Heart left ventricle (tissue), 16 donors: ENCODE results near the gene ANGPTL2. TPM values are rescaled to one million over a fixed set of nuclear protein-coding genes. Genes with fewer than 3 reads are reported as not detected.

Experiments
- ATAC-seq, 4 donors: fragments of 200-7000 bp; cut with Tn5 transposase; one replicate each; pipeline ENCODE4 v1.9.1; 2020 to 2022; ENCODE audit warnings: moderate library complexity in 4 of 4, mild to moderate bottlenecking in 3 of 4, moderate number of reproducible peaks in 1 of 4
- DNase-seq, 5 donors: peaks; one replicate each; pipeline ENCODE4 v3.0.0-alpha.2; 2020
- H3K27ac ChIP-seq, 12 donors: fragments of 200-600 bp; sonication (generic) in 4 of 12; one replicate each; pipeline versions ENCODE4 v1.5.0 to v1.8.0; 2016 to 2022; ENCODE audit warnings: mild to moderate bottlenecking in 2 of 12
- H3K27me3 ChIP-seq, 9 donors: fragments of 200-600 bp; sonication (generic) in 2 of 9; one replicate each; pipeline versions ENCODE4 v1.5.1 to v1.8.0; 2016 to 2022; ENCODE audit warnings: mild to moderate bottlenecking in 3 of 9
- H3K36me3 ChIP-seq, 9 donors: fragments of 200-600 bp; sonication (generic) in 2 of 9; one replicate each; pipeline versions ENCODE4 v1.5.0 to v1.8.0; 2018 to 2022; ENCODE audit warnings: mild to moderate bottlenecking in 2 of 9
- H3K4me1 ChIP-seq, 12 donors: fragments of 200-600 bp; sonication (generic) in 4 of 12; one replicate each; pipeline versions ENCODE4 v1.5.0 to v1.8.0; 2016 to 2022; ENCODE audit warnings: mild to moderate bottlenecking in 3 of 12
- H3K4me3 ChIP-seq, 12 donors: fragments of 200-600 bp; sonication (generic) in 4 of 12; one replicate each; pipeline versions ENCODE4 v1.5.0 to v1.8.0; 2017 to 2022; ENCODE audit warnings: mild to moderate bottlenecking in 9 of 12, moderate library complexity in 4 of 12
- H3K9me3 ChIP-seq, 12 donors: fragments of 200-600 bp; sonication (generic) in 4 of 12; one replicate each; pipeline versions ENCODE4 v1.5.0 to v1.8.0; 2016 to 2022; ENCODE audit warnings: mild to moderate bottlenecking in 1 of 12
- POLR2A ChIP-seq, 2 donors: fragments of 450-650 bp; IDR thresholded peaks; one replicate each; pipeline ENCODE4 v1.6.1; 2017; ENCODE audit warnings: antibody characterized with exemption in 2 of 2, mild to moderate bottlenecking in 2 of 2, moderate library complexity in 2 of 2
- WGBS, 4 donors: extraction: QIAGEN DNeasy Blood & Tissue Kit in 2 of 4; methylation state at CpG; one replicate each; pipeline versions ENCODE4 v1.1.5 to v1.1.7; 2013 to 2018; 5-methylcytosine and 5-hydroxymethylcytosine counted together
- intact Hi-C, 10 donors: fragments of 100-400 bp; cut with DNase I; formaldehyde crosslinking; loops; one replicate each; pipeline versions ENCODE4 v1.11.1 to v1.14.2; 2022
- polyA plus RNA-seq, 2 donors: library from polyadenylated mRNA; stranded (reverse); fragments of 200-250 nt; gene quantifications; one replicate each; pipeline ENCODE4 v1.2.3, GENCODE V29; 2013
- total RNA-seq, 9 donors: library from RNA; depleted of rRNA in 2 of 9; stranded (reverse); fragments of >200 nt in 2 of 9; fragmentation: NEBNext Ultra II Directional in 3 of 9; extraction: Animal tissue kit (Norgen Biotek cat#: 25700) in 3 of 9; gene quantifications; one replicate each; pipeline versions ENCODE4 v1.1.0 to v1.2.4, GENCODE V29; 2016 to 2023
- TF ChIP-seq, protein P1 (sequence below), 12 donors: fragments of 200-600 bp; sonication (generic) in 4 of 12; IDR thresholded peaks; one replicate each; pipeline versions ENCODE4 v1.5.0 to v1.8.0; 2018 to 2022; ENCODE audit warnings: antibody characterized with exemption in 12 of 12, mild to moderate bottlenecking in 5 of 12
- donor health status: ischemic (EF 13 %, LVEDD 7.1; RV severe dilation, severe dysfunction).
- donor health status: healthy with polysubstance abuse.
- donor health status: DM: no; HTN: yes; CAD: no.
- donor health status: DM: no; HTN: no; CAD: no.
- donor health status: ischemic (EF 25% LVEDD 6.9; RV normal size, moderate dysfunction).
- donor health status: ischemic (EF 25% LVEDD 5.7; RV mildly dilated, moderate dysfunction).
- donor health status: healthy.
- donor health status: DM: yes; HTN: yes; CAD: no.
- donor health status: ischemic (EF 35%, LVEDD 5.7; RV mildly dilated, moderate dysfunction).
- donor health status: nonischemic (EF 11% LVEDD 7.7; RV severe dilation, severe dysfunction).
- donor health status: DM: yes; HTN: yes; CAD: no.
- donor health status: PGD.
- donor health status: ischemic (EF 29% LVEDD 5.4; RV normal size, mild dysfunction).
- donor health status: nonischemic (EF 23%, LVEDD 6.1; RV moderate dilation, normal function).

Gene ANGPTL2
- total and polyA plus RNA-seq, 11 donors = 17.0 to 92.5 (median 45.8) TPM

DNA sequence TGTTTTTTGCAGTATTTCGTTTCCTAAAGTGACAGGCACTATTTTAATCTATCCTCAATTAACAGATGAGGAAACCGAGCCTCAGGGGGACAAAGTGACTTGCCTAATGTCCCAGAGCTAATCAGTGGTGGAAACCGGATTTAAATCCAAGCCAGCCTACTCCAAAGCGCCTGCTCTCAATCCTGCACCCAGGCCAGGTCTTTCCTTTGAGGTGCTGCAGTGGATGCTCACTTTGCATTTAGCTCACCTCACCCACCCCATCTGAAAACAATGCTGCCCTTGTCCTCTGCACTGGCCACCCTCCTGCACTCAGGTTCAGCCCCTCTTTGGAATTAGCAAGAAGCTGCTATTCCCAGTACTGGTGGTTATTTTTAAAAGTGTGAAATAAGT lies 16.0 kb downstream of the ANGPTL2 start:
- peaks cover 0 to 57% (median 35%) of the 10 kb centered on the region in 9 donors for H3K36me3 ChIP-seq
- intact Hi-C loops = no loop called here
- no peak overlapping the region for H3K4me3 ChIP-seq
- peak overlapping the region in 9 of 12 donors; percentile 2 to 83 (median 34) for H3K27ac ChIP-seq
- TF ChIP-seq, protein P1, sequence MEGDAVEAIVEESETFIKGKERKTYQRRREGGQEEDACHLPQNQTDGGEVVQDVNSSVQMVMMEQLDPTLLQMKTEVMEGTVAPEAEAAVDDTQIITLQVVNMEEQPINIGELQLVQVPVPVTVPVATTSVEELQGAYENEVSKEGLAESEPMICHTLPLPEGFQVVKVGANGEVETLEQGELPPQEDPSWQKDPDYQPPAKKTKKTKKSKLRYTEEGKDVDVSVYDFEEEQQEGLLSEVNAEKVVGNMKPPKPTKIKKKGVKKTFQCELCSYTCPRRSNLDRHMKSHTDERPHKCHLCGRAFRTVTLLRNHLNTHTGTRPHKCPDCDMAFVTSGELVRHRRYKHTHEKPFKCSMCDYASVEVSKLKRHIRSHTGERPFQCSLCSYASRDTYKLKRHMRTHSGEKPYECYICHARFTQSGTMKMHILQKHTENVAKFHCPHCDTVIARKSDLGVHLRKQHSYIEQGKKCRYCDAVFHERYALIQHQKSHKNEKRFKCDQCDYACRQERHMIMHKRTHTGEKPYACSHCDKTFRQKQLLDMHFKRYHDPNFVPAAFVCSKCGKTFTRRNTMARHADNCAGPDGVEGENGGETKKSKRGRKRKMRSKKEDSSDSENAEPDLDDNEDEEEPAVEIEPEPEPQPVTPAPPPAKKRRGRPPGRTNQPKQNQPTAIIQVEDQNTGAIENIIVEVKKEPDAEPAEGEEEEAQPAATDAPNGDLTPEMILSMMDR (IDR thresholded peaks at IDR 0.05) = no peak
- no peak for TF ChIP-seq POLR2A (IDR thresholded peaks at IDR 0.05)
- no peaks in the 10 kb centered on the region for H3K27me3 ChIP-seq
- H3K9me3 ChIP-seq = no peaks in the 10 kb centered on the region
- WGBS, 4 donors = 74 to 84% (median 79%) methylated on average over 4 of the region's 4 CpGs
- no peak for ATAC-seq
- peaks cover 2 to 90% (median 46%) of the 10 kb centered on the region in 12 donors for H3K4me1 ChIP-seq
- DNase-seq = peak in 1 of 5 donors; percentile 5

DNA sequence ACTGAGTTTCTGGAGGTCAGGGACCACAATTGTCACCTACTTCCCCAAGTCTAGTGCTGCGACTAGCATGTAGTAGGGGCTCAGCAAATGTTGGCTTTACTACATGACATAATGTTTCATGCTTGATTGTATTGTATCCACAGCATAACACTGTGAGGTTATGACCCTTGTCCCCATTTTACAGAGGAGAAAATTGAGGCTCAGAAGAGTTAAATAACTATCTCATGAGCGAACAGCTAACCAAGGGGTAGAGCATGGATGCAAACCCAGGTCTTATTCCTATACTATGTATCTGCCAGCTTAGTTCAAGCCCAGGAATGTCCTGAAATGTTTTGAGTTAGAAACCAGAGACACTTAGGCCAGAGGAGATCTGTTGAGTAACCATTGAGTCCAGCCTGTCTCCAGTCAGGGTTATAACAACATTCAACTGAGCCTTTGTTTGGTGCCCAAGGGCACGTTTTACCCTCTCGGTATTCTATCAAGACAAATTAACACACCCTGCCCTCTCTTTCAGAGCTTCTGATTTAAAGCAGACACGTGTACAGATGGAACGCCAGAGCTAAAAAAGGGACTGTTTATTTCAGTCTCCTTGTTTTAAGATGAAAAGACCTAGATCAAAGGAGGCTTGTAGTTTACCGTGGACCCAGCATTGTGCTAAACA lies 16.5 kb downstream of the ANGPTL2 start:
- peak overlapping the region in 11 of 12 donors; percentile 2 to 83 (median 34) for H3K27ac ChIP-seq
- H3K27me3 ChIP-seq = no peaks in the 10 kb centered on the region
- 67 to 77% (median 68%) methylated on average over 7 of the region's 7 CpGs for WGBS, 4 donors
- no peak for ATAC-seq
- H3K4me1 ChIP-seq = peaks cover 2 to 85% (median 43%) of the 10 kb centered on the region in 12 donors
- intact Hi-C loops = no loop called here
- H3K4me3 ChIP-seq = no peak overlapping the region
- DNase-seq = peak in 1 of 5 donors; percentile 4
- no peaks in the 10 kb centered on the region for H3K9me3 ChIP-seq
- no peak for TF ChIP-seq POLR2A (IDR thresholded peaks at IDR 0.05)
- TF ChIP-seq, protein P1 (IDR thresholded peaks at IDR 0.05) = no peak
- peaks cover 0 to 63% (median 35%) of the 10 kb centered on the region in 9 donors for H3K36me3 ChIP-seq

- intact Hi-C loops = no loop called here
- peaks cover 0 to 73% (median 43%) of the 10 kb centered on the region in 9 donors for H3K36me3 ChIP-seq
- no peak for TF ChIP-seq POLR2A (IDR thresholded peaks at IDR 0.05)
- TF ChIP-seq, protein P1 (IDR thresholded peaks at IDR 0.05) = no peak
- H3K27me3 ChIP-seq = no peaks in the 10 kb centered on the region
- peak overlapping the region in 9 of 12 donors; percentile 27 to 83 (median 67) for H3K27ac ChIP-seq
- peaks cover under 1 to 83% (median 43%) of the 10 kb centered on the region in 12 donors for H3K4me1 ChIP-seq
- no peak overlapping the region for H3K4me3 ChIP-seq
- WGBS, 4 donors = 71 to 81% (median 79%) methylated on average over 7 of the region's 7 CpGs
- ATAC-seq = peak; percentile 10 to 87 (median 68)
- peak in 2 of 5 donors; percentile 63 for DNase-seq
- H3K9me3 ChIP-seq = no peaks in the 10 kb centered on the region
Observed at GRCh38 chr9:127104581-127105311, 17.7 kb downstream of the ANGPTL2 start.

- TF ChIP-seq, protein P1 (IDR thresholded peaks at IDR 0.05) = no peak
- TF ChIP-seq POLR2A (IDR thresholded peaks at IDR 0.05) = no peak
- Histone ChIP-seq H3K36me3 (peaks cover 0 to 70% (median 39%) of the 10 kb centered on the region in 9 donors), H3K9me3 (no peaks in the 10 kb centered on the region), H3K4me1 (peaks cover 0 to 79% (median 46%) of the 10 kb centered on the region in 12 donors), H3K27me3 (no peaks in the 10 kb centered on the region), H3K27ac (peak overlapping the region in 5 of 12 donors; percentile 53 to 83 (median 74)), H3K4me3 (no peak overlapping the region)
- no peak for ATAC-seq
- no peak for DNase-seq
- 91 to 96% (median 95%) methylated on average over 2 of the region's 2 CpGs for WGBS, 4 donors
- intact Hi-C loops = no loop called here
Observed at GRCh38 chr9:127102788-127103187, 19.6 kb downstream of the ANGPTL2 start.
